GM18519 (cell line): ENCODE measurements around the gene RGS14.
"Not testable (repeated sequence)": the region's sequence is repeated elsewhere in the genome, so short reads cannot be mapped to it uniquely, and the experiment has no call there.

Source experiments
- ATAC-seq: cut with Tn5 transposase; IDR thresholded peaks from one replicate; pipeline ENCODE4 v1.9.1; 2021; ENCODE audit warnings: mild to moderate bottlenecking, moderate library complexity; ENCODE audit not compliant: unreplicated experiment, low FRiP score

Gene RGS14

GRCh38 chr5:177327539-177328522 lies 29.9 kb upstream of the RGS14 start:
- ATAC-seq, result no peak

DNA sequence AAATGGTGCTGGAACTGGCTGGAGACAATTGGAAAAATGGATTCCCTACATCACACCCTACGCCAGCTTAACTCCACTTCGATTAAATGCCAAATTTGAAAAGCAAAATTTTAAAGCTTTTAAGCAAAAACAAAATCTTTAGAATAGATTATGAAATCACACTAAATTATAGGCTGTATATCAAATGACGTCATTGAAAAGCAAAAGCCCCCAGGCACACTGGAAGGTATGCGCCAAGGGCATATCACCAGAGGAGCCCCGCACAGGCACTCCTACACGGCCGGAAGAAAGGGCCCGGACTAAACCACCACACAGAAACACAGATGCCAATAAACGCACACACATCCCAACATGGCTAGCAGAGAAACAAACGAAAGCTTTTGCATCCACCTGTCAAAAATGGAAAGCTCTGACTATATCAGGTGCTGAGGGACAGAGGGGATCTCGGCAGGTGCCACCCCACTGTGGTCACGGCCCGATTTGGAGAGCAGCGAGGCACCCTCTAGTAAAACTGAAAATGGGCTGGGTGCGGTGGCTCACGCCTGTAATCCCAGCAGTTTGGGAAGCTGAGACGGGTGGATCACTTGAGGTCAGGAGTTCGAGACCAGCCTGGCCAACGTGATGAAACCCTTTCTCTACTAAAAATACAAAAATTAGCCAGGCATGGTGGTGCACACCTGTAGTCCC lies 29.0 kb upstream of the RGS14 start:
- no peak for ATAC-seq

GRCh38 chr5:177329883-177330282 lies 27.8 kb upstream of the RGS14 start:
- no peak for ATAC-seq

GRCh38 chr5:177330991-177331842 lies 26.5 kb upstream of the RGS14 start:
- no peak for ATAC-seq

DNA sequence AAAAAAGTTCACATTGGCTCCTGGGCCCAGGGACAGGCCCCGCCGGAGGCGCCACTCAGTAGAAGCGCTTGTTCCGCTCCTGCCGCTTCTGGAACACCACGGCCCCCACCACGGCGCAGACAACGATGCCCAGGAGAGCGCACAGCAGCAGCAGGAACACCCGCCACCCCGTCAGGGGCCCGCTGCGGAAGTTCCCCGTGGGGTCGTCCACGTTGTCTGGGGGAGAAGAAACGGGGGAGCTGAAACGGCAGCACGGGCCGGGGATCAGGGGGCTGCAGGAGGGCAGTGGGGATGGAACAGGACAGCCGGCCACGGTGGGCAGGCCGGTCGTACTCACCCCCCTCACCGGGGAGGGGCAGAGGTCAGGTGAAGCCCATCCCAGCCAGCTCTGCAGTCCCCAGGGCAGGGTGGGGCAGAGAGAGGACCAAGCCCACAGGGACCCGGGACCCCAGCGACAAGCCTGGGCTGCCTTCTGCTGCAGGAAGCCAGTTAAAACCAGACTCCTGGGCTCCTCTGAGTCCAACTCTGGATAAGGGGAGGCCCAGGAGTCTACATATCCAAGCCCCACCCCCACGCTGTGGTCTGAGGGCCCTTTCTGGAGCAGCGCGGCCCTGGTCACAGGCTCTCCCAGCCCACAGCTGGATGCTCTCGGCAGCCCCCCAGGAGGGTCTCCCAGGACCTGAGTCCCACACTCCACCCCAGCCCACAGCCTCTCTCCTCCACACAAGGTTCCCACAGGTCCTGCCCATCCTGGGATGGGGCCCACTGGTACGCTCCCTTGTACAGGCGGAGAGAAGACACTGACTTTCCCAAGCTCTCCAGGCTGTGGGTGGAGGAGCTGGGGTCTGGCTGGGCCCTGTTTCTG lies 25.5 kb upstream of the RGS14 start:
- ATAC-seq, result no peak

- no peak for ATAC-seq
Measured at GRCh38 chr5:177332896-177333260, 24.8 kb upstream of the RGS14 start.

DNA sequence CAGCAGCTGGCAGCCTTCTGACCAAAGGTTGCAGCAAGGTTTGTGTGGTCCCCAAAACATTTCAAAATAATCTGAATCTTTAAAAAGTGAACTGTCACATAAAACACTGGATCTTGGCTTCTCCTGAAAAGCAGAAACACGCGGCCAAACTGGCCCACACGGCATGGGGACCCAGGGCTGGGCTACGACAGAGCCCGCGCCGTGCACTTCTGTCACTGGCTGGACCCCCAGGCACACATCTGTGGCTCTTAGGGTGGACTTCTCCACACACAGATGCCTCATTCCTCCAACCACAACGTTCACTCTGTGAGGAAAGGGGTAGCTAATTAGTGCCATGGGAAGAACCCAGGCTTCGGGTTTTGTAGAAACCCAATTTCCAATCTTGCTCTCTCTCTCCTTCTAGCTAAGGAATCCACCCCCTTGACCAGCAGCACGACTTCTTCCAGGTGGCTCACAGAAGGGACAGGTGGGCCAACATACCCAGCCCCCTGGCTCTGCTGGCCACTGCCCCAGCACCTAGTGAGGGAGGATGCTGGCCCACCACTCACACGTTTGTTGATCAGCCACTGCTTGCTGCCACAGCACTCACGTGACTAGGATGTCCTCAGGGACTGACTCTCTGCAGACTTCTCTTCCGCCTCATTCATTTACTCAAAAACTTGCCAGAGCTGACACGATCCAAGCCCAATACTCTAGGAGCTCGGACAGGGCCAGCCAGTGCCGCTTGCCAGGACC lies 24.1 kb upstream of the RGS14 start:
- ATAC-seq, result no peak

- ATAC-seq, result no peak
Measured at GRCh38 chr5:177334155-177334551, 23.6 kb upstream of the RGS14 start.

DNA sequence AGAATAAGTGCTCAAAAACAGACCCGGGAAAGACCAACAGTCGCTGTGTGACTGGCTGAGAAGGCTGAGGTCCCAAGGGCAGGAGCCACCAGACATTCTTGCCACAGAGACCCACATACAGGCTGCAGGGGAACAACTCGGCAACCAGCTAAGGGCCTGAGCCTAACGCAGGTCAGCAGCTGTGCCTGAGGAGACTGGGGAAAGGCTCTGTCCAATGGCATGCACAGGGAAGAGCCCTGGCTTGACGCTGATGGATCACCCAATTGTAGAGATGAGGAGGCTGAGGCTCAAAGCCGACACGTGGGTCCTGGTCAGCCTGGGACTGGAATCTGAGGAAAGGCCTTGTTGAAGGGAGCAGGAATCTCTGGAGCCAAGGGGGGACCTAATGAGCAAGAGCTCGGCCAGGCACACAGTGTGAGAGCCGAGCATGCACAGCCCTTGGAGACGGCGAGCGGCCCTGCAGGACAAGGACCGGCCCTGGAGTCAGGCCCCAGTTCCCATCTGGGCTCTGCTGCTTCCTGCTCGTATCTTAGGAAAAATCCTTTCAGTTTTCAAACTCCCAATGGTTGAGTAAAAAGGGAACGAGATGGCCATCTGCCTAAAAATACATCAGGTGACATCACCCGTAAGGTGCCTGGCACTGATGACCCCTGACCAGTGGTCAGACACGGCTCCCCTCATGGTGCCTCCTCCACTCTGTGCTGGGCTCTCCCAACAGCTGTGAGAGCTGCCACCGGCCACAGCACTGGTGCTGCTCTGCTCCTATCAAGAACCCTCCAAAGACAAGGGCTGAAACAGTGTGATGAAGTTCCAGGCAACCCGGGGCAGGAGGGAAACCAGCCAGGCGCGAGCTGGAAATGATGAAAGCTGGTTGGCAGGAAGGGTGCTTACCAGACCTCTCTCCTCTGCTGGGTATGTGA lies 22.7 kb upstream of the RGS14 start:
- ATAC-seq, result no peak

- no peak for ATAC-seq
Measured at GRCh38 chr5:177335701-177336065, 22.0 kb upstream of the RGS14 start.

GRCh38 chr5:177336112-177336511 lies 21.6 kb upstream of the RGS14 start:
- no peak for ATAC-seq

DNA sequence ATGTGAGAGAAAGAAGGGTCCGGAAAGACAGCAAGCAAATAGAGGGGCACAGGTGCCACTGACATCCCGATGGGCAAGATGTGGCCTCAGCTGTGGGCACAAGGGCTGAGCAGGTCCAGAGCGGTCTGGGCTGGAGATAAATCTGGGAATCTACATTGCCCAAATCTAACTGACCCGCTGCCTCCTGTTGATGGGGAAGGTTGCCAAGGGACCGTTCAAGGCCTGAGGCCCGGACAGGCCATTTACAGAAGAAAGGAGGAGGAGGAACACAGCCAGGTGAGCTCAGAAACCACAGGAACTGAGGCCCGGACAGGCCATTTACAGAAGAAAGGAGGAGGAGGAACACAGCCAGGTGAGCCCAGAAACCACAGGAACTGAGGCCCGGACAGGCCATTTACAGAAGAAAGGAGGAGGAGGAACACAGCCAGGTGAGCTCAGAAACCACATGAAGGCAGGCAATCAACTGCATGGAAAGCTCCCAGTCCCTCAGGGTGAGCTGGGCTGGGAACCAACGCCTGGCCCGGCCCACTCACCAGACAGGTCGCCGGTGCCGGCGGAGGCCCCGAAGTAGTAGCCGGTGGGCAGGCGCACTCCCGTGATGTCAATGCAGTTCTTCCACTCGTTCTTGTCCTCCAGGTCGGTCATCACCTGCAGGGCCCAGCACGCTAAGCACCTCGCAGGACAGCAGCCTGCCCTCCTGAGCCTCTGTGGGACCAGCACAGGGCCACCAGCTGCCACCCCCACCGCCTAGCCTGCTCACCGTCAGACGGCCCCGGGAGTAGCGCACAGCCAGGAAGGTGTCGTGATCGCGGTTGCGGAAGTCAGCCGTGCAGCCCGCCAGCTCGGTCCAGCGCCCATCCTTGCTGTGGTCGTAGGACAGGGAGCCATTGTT lies 20.9 kb upstream of the RGS14 start:
- ATAC-seq, result no peak

GRCh38 chr5:177338251-177339106 lies 19.2 kb upstream of the RGS14 start:
- no peak for ATAC-seq

GRCh38 chr5:177339107-177339638 lies 18.6 kb upstream of the RGS14 start:
- no peak for ATAC-seq

DNA sequence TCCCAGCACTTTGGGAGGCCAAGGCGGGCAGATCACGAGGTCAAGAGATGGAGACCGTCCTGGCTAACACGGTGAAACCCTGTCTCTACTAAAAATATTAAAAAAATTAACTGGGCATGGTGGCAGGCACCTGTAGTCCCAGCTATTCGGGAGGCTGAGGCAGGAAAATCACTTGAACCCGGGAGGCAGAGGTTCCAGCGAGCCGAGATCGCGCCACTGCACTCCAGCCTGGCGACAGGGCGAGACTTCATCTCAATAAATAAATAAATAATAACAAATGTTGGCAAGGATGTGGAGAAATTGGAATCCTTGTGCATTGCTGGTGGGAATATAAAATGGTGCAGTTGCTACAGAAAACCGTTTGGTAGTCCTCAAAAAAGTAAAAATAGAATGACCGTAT lies 14.7 kb upstream of the RGS14 start:
- ATAC-seq, result not testable (repeated sequence)

GRCh38 chr5:177343777-177344176 lies 13.9 kb upstream of the RGS14 start:
- ATAC-seq, result no peak
